Measurements from ENCODE around the gene RAD54L.

Gene RAD54L

DNA sequence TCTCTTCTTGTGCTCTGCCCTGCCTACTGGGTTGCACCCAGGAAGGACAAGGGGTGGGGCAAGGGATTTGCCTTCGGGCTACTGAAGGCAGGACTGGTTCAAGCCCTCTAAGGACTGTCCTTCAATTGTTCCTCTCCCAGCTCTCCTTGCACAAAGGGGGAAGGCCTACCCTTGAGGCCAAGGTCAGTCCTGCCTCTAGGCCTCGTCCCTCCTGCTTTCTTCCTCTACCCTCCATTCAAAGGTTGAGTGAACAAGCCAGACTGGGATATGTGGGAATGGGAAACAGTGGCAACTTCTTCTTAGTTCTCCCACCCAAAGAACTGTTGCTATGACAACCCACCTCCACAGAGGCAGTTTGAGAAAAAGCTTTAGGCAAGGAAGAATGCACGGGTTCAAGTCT is 41.8 kb upstream of the RAD54L start:
- no peak for TF ChIP-seq ZFX (IDR thresholded peaks at IDR 0.05)
- TF ChIP-seq, protein P1, sequence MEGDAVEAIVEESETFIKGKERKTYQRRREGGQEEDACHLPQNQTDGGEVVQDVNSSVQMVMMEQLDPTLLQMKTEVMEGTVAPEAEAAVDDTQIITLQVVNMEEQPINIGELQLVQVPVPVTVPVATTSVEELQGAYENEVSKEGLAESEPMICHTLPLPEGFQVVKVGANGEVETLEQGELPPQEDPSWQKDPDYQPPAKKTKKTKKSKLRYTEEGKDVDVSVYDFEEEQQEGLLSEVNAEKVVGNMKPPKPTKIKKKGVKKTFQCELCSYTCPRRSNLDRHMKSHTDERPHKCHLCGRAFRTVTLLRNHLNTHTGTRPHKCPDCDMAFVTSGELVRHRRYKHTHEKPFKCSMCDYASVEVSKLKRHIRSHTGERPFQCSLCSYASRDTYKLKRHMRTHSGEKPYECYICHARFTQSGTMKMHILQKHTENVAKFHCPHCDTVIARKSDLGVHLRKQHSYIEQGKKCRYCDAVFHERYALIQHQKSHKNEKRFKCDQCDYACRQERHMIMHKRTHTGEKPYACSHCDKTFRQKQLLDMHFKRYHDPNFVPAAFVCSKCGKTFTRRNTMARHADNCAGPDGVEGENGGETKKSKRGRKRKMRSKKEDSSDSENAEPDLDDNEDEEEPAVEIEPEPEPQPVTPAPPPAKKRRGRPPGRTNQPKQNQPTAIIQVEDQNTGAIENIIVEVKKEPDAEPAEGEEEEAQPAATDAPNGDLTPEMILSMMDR (conservative IDR thresholded peaks at IDR 0.05), result no peak
- H3K27ac ChIP-seq, result no peak overlapping the region

DNA sequence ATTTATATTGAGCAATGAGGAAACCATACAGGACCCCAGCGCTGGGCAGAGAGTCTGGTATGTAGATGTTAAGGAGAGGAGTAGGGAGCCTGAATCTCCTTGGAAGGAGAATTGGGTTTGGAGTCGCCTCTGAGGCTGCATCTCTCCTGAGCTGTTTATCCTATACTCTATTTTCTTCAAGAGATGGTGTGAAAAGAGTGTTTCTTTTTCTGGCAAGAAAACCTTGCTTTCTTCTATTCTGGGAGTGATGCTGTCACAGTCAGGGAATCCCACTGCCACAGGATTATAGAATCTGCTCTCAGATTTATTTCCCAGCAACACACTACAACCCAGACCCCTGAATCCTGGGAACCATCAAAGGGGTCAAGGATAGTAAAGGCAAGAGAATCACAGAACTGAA is 41.2 kb upstream of the RAD54L start:
- H3K27ac ChIP-seq, result no peak overlapping the region
- TF ChIP-seq ZFX (IDR thresholded peaks at IDR 0.05), result no peak
- TF ChIP-seq, protein P1 (conservative IDR thresholded peaks at IDR 0.05), result no peak

DNA sequence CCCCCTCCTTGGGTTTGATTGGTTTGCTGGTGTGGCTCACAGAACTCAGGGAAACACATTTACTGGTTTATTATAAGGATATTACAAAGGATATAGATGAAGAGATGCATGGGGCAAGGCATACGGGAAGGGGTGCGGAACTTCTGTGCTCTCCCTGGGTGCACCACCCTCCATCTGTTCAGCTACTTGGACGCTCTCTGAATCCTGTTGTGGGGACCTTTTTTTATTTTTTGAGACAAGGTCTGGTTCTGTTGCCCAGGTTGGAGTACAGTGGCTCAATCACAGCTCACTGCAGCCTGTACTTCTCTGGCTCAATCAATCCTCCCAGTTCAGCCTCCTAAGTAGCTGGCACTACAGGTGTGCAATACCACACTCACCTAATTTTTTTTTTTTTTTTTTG is 37.0 kb upstream of the RAD54L start:
- no peak for TF ChIP-seq ZFX (IDR thresholded peaks at IDR 0.05)
- TF ChIP-seq, protein P1 (conservative IDR thresholded peaks at IDR 0.05), result no peak
- H3K27ac ChIP-seq, result no peak overlapping the region

DNA sequence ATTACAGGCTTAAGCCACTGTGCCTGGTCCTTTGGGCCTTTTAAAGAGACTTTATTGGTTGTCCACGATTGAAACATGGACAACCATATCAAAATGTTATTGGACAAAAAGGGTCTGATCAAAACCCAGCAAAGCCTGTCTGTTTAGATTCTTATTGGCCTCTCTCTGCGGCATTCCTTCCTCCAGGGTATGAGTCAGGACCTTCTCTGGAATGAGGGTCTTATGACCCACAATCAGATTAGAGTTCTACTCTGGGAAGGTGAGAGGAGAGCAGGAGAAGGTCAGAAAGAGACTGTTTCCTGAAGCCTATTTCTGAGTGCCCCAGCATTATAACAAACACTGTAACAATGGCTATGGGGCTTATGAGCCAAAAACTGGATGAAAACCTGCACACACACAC is 36.5 kb upstream of the RAD54L start:
- no peak overlapping the region for H3K27ac ChIP-seq
- TF ChIP-seq, protein P1 (conservative IDR thresholded peaks at IDR 0.05), result no peak
- TF ChIP-seq ZFX (IDR thresholded peaks at IDR 0.05), result no peak

DNA sequence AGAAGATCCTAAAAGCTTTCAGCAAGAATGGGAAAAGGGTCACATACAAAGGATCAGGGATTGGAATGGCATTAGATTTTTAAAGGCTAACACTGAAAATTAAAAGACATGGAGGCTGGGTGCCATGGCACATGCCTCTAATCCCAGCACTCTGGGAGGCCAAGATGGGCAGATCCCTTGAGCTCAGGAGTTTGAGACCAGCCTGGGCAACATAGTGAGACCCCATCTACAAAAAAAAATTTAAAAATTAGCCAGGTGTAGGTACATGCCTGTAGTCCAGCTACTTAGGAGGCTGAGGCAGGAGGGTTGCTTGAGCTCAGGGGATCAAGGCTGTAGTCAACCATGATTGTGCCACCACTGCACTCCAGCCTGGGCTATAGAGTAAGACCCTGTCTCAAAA is 32.1 kb upstream of the RAD54L start:
- TF ChIP-seq, protein P1 (conservative IDR thresholded peaks at IDR 0.05), result no peak
- no peak for TF ChIP-seq ZFX (IDR thresholded peaks at IDR 0.05)
- H3K27ac ChIP-seq, result no peak overlapping the region

DNA sequence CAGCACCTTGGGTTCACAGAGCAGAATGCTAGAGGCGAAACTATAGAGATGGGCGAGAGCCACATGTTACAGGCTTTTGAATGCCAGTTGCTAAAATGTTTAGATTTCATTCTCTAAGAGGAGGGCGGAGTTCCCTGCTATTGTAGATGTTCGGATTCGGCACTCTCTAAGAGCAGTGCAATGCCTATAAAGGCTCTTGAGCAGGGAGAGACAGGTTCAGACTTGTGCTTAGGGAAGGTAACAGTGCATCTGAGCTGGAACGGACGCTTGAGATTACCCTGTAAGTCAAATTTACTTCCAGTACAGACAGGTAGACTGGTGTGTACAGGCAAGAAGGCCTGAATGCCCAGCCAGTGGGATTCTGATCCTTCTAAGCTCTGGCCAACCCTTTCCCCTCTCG is 29.1 kb upstream of the RAD54L start:
- no peak overlapping the region for H3K27ac ChIP-seq
- no peak for TF ChIP-seq ZFX (IDR thresholded peaks at IDR 0.05)
- TF ChIP-seq, protein P1 (conservative IDR thresholded peaks at IDR 0.05), result no peak

DNA sequence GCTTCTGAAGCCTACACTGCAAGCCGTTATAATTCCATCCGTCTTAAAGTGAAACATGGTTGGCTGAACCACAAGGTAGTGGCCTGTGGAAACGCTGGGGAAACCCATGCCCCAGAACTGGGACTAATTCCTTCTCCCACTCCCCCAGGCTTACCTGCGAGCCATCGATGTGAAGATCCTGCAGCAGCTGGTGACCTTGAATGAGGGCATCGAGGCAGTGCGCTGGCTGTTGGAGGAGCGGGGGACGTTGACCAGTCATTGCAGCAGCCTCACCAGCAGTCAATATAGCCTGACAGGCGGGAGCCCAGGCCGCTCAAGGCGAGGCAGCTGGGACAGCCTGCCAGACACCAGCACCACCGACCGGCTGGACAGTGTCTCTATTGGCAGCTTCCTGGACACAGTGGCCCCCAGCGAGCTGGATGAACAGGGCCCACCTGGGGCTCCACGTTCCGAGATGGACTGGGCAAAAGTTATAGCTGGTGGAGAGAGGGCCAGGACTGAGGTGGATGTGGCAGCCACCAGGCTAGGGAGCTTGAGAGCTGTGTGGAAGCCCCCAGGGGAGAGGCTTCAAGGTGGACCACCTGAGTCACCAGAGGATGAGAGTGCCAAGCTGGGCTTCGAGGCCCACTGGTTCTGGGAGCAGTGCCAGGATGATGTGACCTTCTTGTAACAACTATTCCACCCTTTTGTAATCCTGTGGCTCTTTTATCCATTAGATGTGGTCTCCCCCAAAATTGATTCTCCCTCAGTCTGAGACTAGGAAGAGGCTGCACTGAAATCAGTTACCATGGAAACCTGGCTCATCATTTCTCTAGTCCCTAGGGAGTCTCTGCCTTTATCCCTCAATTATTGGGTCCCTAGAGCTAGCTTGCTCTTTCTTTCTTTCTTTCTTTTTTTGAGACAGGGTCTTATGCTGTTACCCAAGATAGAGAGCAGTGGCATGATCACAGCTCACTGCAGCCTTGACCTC is 27.7 kb upstream of the RAD54L start:
- TF ChIP-seq ZFX (IDR thresholded peaks at IDR 0.05), result no peak
- TF ChIP-seq, protein P1 (conservative IDR thresholded peaks at IDR 0.05), result no peak
- no peak overlapping the region for H3K27ac ChIP-seq
